GM18870 (cell line): Measurements from ENCODE around the gene HOXA3.

Experiments used
- ATAC-seq: cut with Tn5 transposase; IDR thresholded peaks from one replicate; pipeline ENCODE4 v1.9.1; 2021; ENCODE audit warnings: moderate library complexity; ENCODE audit not compliant: unreplicated experiment

HOXA3 gene

GRCh38 chr7:27168265-27168947, 16.0 kb upstream of the HOXA3 start:
- ATAC-seq, result no peak

- ATAC-seq, result no peak
These were observed 15.5 kb upstream of the HOXA3 start for GRCh38 chr7:27167916-27168264.

- no peak for ATAC-seq
These were observed 14.4 kb upstream of the HOXA3 start for GRCh38 chr7:27166531-27167505.

- ATAC-seq, result no peak
These were observed 13.7 kb upstream of the HOXA3 start for GRCh38 chr7:27165996-27166530.

- no peak for ATAC-seq
These were observed 13.0 kb upstream of the HOXA3 start, which contains the start of gene HOXA9 for GRCh38 chr7:27165089-27165995. TSS of gene HOXA9 (minus strand) at chr7:27165537. CDS start at chr7:27165457, 80 bp downstream.

- no peak for ATAC-seq
These were observed 12.1 kb upstream of the HOXA3 start for GRCh38 chr7:27164367-27165088.

GRCh38 chr7:27164045-27164366, 11.6 kb upstream of the HOXA3 start:
- ATAC-seq, result no peak

- ATAC-seq, result no peak
These were observed 11.1 kb upstream of the HOXA3 start for GRCh38 chr7:27163288-27164044.

- no peak for ATAC-seq
These were observed 10.3 kb upstream of the HOXA3 start for GRCh38 chr7:27162561-27163287.

- ATAC-seq, result no peak
These were observed 9.6 kb upstream of the HOXA3 start for GRCh38 chr7:27161721-27162560.

- ATAC-seq, result no peak
These were observed 8.9 kb upstream of the HOXA3 start for GRCh38 chr7:27161214-27161720.

- ATAC-seq, result peak; percentile 55
These were observed 8.3 kb upstream of the HOXA3 start for GRCh38 chr7:27160546-27161213.

GRCh38 chr7:27160145-27160545, 7.8 kb upstream of the HOXA3 start:
- ATAC-seq, result no peak

- no peak for ATAC-seq
These were observed 7.1 kb upstream of the HOXA3 start for GRCh38 chr7:27159266-27160144.

- no peak for ATAC-seq
These were observed 6.3 kb upstream of the HOXA3 start for GRCh38 chr7:27158436-27159265.
